Measurements from ENCODE around the gene NFKBIL1.
"Not testable (repeated sequence)": the region's sequence is repeated elsewhere in the genome, so short reads cannot be mapped to it uniquely, and the experiment has no call there.

Gene NFKBIL1

DNA sequence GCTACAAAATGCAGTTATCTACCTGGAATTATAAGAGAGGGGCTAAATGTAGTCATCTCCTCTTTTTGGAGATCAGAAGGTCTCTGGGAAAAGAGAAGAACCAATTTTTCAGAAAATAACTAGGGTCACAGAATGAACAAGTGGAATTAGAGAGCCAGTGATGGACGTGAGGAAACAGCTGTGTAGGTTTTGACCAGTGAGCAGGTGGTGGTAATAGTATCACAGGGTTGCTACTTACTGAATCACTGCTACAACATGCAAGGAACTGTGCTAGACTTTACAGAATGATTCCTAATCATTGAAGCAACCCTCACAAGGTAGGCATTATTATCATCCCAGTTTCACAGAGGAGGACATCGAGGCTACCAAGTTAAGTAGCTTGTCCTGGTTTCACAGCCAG, 2.7 kb upstream of the NFKBIL1 start:
- TF ChIP-seq ZFX (IDR thresholded peaks at IDR 0.05; ENCODE audit: borderline replicate concordance), result no peak
- TF ChIP-seq, protein P1, sequence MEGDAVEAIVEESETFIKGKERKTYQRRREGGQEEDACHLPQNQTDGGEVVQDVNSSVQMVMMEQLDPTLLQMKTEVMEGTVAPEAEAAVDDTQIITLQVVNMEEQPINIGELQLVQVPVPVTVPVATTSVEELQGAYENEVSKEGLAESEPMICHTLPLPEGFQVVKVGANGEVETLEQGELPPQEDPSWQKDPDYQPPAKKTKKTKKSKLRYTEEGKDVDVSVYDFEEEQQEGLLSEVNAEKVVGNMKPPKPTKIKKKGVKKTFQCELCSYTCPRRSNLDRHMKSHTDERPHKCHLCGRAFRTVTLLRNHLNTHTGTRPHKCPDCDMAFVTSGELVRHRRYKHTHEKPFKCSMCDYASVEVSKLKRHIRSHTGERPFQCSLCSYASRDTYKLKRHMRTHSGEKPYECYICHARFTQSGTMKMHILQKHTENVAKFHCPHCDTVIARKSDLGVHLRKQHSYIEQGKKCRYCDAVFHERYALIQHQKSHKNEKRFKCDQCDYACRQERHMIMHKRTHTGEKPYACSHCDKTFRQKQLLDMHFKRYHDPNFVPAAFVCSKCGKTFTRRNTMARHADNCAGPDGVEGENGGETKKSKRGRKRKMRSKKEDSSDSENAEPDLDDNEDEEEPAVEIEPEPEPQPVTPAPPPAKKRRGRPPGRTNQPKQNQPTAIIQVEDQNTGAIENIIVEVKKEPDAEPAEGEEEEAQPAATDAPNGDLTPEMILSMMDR (IDR thresholded peaks at IDR 0.05), result no peak
- no peak overlapping the region for H3K27ac ChIP-seq

DNA sequence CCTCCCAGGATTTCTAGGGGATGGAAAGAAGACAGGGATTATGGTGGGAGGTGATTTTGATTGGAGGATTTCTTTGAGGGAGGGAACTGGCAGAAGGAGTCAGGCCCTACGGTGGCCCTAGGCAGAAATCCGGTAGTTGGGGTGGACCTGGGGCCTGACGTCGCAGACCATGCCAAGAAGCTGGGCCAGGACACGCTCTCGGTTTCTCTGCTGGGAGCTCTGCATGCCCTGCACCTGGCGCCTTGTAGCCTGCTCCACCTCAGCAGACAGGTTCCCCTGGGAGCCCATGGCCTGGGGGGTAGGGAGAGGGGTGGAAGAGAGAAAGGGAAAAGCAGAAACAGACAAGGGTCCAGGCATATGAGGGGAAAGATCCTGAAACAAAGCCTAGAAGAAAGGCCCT, 2.1 kb upstream of the NFKBIL1 start:
- TF ChIP-seq, protein P1 (IDR thresholded peaks at IDR 0.05), result no peak
- no peak for TF ChIP-seq ZFX (IDR thresholded peaks at IDR 0.05; ENCODE audit: borderline replicate concordance)

DNA sequence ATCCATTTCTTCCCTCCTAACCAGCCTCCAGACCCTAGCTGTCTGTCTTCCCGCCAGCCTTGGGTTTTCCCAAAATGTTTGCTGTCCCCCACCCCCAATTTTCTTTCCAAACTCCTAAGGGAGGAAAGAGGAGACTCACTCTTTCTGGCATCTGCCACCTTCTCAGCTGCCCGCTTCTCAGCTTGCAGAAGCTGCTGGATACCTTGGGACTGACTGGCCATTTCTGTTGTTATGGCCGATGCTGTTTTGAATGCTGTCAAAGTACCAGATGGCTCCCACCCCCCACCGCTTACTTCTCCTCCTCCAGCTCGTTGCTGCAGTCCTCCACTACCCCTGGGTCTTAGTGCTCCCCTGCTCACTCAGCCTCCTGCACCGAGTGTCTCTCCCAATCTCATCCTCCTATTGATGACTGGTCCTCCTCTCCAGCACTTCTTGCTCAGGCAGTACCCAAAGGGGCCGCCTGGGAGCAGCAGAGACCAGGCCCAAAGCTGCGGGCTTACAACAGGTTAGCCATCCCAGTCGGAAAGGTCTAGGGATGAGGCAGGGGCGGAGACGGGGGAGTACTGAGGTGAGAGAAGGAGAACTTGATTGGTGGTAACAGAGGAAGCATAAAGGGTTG, 960 bp upstream of the NFKBIL1 start, which contains the start of gene ATP6V1G2:
Gene ATP6V1G2, minus strand, starts transcription at position 270 of the 619 bp plus-strand sequence. Its CDS starts 49 bp downstream, at position 221.
- H3K27ac ChIP-seq, result peak within 1 kb of the TSS; percentile 83
- TF ChIP-seq, protein P1 (IDR thresholded peaks at IDR 0.05), result peak; percentile 95
- no peak for TF ChIP-seq ZFX (IDR thresholded peaks at IDR 0.05; ENCODE audit: borderline replicate concordance)

More for the DNA sequence above, 2.1 kb upstream of the NFKBIL1 start:
- no peak overlapping the region for H3K27ac ChIP-seq

DNA sequence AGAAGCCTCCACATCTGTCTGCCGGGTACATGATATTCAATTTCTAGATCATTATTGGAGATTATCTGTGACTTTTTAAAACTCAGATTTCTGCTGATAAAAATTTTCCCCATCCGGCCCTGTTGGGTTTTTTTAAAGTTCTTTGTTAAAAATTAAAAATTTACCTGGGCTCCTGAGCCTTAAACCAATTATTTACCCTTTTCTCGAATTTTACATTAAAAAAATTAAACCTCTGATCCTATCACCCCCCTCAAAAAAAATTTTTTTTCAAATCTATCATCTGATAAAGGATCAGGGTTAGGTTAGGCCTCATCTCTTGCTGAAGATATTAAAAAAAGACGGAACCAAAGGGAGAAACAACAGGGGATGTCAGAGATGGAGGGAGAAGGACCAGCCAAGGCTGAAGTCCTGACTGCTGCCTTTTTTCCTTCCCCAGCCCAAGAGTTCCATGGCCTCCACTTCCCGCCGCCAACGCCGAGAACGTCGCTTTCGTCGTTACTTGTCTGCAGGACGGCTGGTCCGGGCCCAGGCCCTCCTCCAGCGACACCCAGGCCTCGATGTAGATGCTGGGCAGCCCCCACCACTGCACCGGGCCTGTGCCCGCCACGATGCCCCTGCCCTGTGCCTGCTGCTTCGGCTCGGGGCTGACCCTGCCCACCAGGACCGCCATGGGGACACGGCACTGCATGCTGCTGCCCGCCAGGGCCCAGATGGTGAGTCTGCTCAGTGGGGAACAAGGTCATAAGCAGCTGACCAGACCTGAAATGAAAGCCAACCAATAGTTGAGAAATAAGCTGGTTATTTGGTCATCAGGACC, 527 bp downstream of the NFKBIL1 start:
- TF ChIP-seq, protein P1 (IDR thresholded peaks at IDR 0.05), result no peak
- no peak for TF ChIP-seq ZFX (IDR thresholded peaks at IDR 0.05; ENCODE audit: borderline replicate concordance)
- H3K27ac ChIP-seq, result peak overlapping the region; percentile 83

DNA sequence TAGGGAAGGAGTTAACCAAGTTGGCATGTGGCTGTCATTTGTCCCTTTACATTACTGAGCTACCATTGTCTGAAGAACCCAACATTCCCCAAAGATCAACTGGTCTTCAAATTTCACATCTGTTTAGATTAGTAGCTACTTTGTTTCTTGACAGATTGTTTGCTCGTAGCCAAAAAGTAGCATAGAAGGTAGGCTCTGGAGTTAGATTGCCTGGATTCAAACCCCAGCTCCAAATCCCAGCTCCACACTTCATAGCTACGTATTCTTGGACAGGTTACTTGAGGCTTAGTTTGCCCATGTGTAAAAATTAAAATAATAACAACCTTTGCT, 1.1 kb downstream of the NFKBIL1 start:
- peak overlapping the region; percentile 83 for H3K27ac ChIP-seq

DNA sequence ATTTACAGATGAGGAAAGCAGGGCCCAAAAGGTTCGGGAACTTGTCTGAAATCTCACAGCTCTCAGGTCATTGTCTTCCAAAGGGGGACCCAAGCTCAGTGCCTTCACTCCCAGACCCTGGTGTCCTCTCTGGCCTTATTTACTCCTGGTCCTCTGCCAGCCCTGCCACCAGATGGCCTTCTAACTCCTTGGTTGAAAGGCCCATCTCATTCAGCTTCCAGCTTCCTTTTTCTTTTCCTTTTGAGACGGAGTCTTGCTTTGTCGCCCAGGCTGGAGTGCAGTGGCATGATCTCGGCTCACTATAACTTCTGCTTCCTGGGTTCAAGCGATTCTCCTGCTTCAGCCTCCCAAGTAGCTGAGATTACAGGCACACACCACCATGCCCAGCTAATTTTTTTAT, 4.0 kb downstream of the NFKBIL1 start:
- H3K27ac ChIP-seq, result not testable (repeated sequence)

More for the DNA sequence above, 1.1 kb downstream of the NFKBIL1 start:
- no peak for TF ChIP-seq ZFX (IDR thresholded peaks at IDR 0.05; ENCODE audit: borderline replicate concordance)
- TF ChIP-seq, protein P1 (IDR thresholded peaks at IDR 0.05), result no peak

DNA sequence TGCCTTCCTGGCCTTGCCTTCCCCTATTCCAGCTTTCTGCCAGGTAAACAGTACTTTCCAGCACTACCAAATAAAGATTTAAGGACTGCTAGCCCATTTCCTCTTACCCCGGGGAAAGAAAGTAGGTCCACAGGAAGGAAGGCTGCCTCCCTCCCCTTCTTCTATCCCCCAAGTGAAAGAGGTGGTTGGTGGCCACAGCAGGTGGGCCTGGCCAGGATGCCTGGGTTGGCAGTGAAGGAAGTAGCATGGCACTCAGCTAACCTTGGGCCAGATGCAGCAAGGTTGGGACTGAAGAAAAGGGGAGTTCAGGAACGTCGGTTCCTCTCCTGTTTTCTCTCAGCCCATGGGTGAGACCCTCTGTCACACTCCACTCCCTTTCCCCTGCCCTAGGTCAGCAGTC, 8.9 kb downstream of the NFKBIL1 start:
- TF ChIP-seq, protein P1 (IDR thresholded peaks at IDR 0.05), result no peak
- TF ChIP-seq ZFX (IDR thresholded peaks at IDR 0.05; ENCODE audit: borderline replicate concordance), result no peak
- no peak overlapping the region for H3K27ac ChIP-seq
